D721Med (cell line): ENCODE results near the gene RBBP6.

ENCODE experiments used
- DNase-seq: peaks from one replicate; pipeline ENCODE4 v3.0.0; 2011; ENCODE audit warnings: low spot score; ENCODE audit not compliant: insufficient read length
- FAIRE-seq: peaks from 2 replicates; lab custom pipeline; 2011; peaks lifted over from hg19 to GRCh38; lab: Jason Lieb, UNC
- CTCF ChIP-seq: IDR thresholded peaks from 2 replicates; pipeline ENCODE4 v1.5.1; 2012; ENCODE audit warnings: mild to moderate bottlenecking, control low read depth; ENCODE audit not compliant: insufficient read depth; ENCODE audit errors: missing control alignments

Gene RBBP6

GRCh38 chr16:24514096-24514495 lies 25.3 kb upstream of the RBBP6 start:
- DNase-seq: no peak
- no peak for FAIRE-seq

GRCh38 chr16:24515186-24515585 lies 24.2 kb upstream of the RBBP6 start:
- DNase-seq: no peak
- no peak for TF ChIP-seq CTCF
- FAIRE-seq: no peak

More at GRCh38 chr16:24514096-24514495, 25.3 kb upstream of the RBBP6 start:
- no peak for TF ChIP-seq CTCF

GRCh38 chr16:24516900-24517669 lies 22.3 kb upstream of the RBBP6 start:
- DNase-seq (peak; percentile 35), FAIRE-seq (no peak)
- TF ChIP-seq CTCF: peak; percentile 92

- FAIRE-seq: no peak
- DNase-seq: no peak
- TF ChIP-seq CTCF: no peak
Measured at GRCh38 chr16:24518498-24518897, 20.9 kb upstream of the RBBP6 start.

GRCh38 chr16:24520983-24521382 lies 18.4 kb upstream of the RBBP6 start:
- FAIRE-seq (no peak), DNase-seq (no peak)
- TF ChIP-seq CTCF: no peak

GRCh38 chr16:24522751-24523150 lies 16.6 kb upstream of the RBBP6 start:
- FAIRE-seq: no peak
- no peak for DNase-seq
- no peak for TF ChIP-seq CTCF

GRCh38 chr16:24523569-24523968 lies 15.8 kb upstream of the RBBP6 start:
- DNase-seq (no peak), FAIRE-seq (no peak)
- no peak for TF ChIP-seq CTCF
